Measurements from ENCODE around the gene DHRS1. TPM values are rescaled to one million over a fixed set of nuclear protein-coding genes. Genes with fewer than 3 reads are reported as not detected.

DHRS1 gene
- total and polyA plus RNA-seq, 9 of the 15 experiments (the other 6 are each of a cell fraction or from before 2014, with no cell fraction given), result 7.3 to 33.6 (median 13.3) TPM

GRCh38 chr14:24255438-24255837 is 44.1 kb downstream of the DHRS1 start:
- no peak overlapping the region for H3K4me3 ChIP-seq
- H3K36me3 ChIP-seq (ENCODE audit: control insufficient read depth, insufficient read depth, low read length), result no peaks in the 10 kb centered on the region; the same call in 1 of the 3 replicates
- H3K9ac ChIP-seq (ENCODE audit: insufficient read depth in 1 of 2, low read depth in 2 of 2, low read length in 2 of 2), result peak overlapping the region; percentile 13 to 44; a peak in 1 of 4 replicates
- in situ Hi-C loops (cut with MboI) (no loop called here), intact Hi-C loops (cut with micrococcal nuclease) (no loop called here)
- no peaks in the 10 kb centered on the region for H4K20me1 ChIP-seq (replicated peaks; ENCODE audit: control insufficient read depth, insufficient read depth, low read length)
- peak; percentile 6 for FAIRE-seq
- no peaks in the 10 kb centered on the region for H3K9me3 ChIP-seq (replicated peaks; ENCODE audit: control insufficient read depth, insufficient read depth, low read depth, low read length)
- H2AFZ ChIP-seq (ENCODE audit: low read depth, low read length), result peak overlapping the region; percentile 82
- DNase-seq (ENCODE audit: extremely low read depth in 1 of 4, low spot score in 3 of 4), result no peak
- H3K27me3 ChIP-seq (ENCODE audit: control insufficient read depth in 2 of 2, insufficient read depth in 2 of 2, low read length in 2 of 2), result no peaks in the 10 kb centered on the region
- no peaks in the 10 kb centered on the region for H3K9me1 ChIP-seq (ENCODE audit: control insufficient read depth, insufficient read depth, low read length)
- peak overlapping the region; percentile 67; the same call in 1 of the 2 replicates for H3K4me2 ChIP-seq (ENCODE audit: insufficient read depth, low read length)
- CTCF ChIA-PET (ENCODE audit: low intra/inter-chr PET ratio), result no interaction called here
- peaks cover 22 to 46% of the 10 kb centered on the region in 2 experiments; a peak in 4 of 5 replicates for H3K4me1 ChIP-seq (replicated peaks in 1 of 2; ENCODE audit: control insufficient read depth in 2 of 2, insufficient read depth in 2 of 2, low read length in 2 of 2)
- WGBS (ENCODE audit: insufficient coverage, low coverage, missing lambda C conversion rate), result 42% methylated on average over 4 of the region's 8 CpGs
- TF ChIP-seq SMAD4 (CRISPR knock-in tag; conservative IDR thresholded peaks at IDR 0.05) (no peak), ZNF707 (CRISPR knock-in tag; conservative IDR thresholded peaks at IDR 0.05) (no peak), HNRNPLL (IDR thresholded peaks at IDR 0.05; ENCODE audit: low read depth, low read length, poor library complexity, severe bottlenecking) (no peak), ZNF253 (CRISPR knock-in tag; conservative IDR thresholded peaks at IDR 0.05) (no peak), ZNF232 (CRISPR knock-in tag; IDR thresholded peaks at IDR 0.05) (no peak), SRSF1 (IDR thresholded peaks at IDR 0.05; ENCODE audit: low read depth, low read length) (no peak), CBFB (CRISPR knock-in tag; IDR thresholded peaks at IDR 0.05) (no peak), SETDB1 (IDR thresholded peaks at IDR 0.05; ENCODE audit: low read length) (no peak), ZBED1 (IDR thresholded peaks at IDR 0.05) (no peak), TSHZ1 (CRISPR knock-in tag; IDR thresholded peaks at IDR 0.05) (no peak), ZEB2 (IDR thresholded peaks at IDR 0.05) (no peak), TEAD2 (tag; IDR thresholded peaks at IDR 0.05) (no peak), NFATC3 (IDR thresholded peaks at IDR 0.05) (no peak), PHF8 (IDR thresholded peaks at IDR 0.05; ENCODE audit: borderline replicate concordance, low read length) (no peak)
- TF ChIP-seq, protein P1, sequence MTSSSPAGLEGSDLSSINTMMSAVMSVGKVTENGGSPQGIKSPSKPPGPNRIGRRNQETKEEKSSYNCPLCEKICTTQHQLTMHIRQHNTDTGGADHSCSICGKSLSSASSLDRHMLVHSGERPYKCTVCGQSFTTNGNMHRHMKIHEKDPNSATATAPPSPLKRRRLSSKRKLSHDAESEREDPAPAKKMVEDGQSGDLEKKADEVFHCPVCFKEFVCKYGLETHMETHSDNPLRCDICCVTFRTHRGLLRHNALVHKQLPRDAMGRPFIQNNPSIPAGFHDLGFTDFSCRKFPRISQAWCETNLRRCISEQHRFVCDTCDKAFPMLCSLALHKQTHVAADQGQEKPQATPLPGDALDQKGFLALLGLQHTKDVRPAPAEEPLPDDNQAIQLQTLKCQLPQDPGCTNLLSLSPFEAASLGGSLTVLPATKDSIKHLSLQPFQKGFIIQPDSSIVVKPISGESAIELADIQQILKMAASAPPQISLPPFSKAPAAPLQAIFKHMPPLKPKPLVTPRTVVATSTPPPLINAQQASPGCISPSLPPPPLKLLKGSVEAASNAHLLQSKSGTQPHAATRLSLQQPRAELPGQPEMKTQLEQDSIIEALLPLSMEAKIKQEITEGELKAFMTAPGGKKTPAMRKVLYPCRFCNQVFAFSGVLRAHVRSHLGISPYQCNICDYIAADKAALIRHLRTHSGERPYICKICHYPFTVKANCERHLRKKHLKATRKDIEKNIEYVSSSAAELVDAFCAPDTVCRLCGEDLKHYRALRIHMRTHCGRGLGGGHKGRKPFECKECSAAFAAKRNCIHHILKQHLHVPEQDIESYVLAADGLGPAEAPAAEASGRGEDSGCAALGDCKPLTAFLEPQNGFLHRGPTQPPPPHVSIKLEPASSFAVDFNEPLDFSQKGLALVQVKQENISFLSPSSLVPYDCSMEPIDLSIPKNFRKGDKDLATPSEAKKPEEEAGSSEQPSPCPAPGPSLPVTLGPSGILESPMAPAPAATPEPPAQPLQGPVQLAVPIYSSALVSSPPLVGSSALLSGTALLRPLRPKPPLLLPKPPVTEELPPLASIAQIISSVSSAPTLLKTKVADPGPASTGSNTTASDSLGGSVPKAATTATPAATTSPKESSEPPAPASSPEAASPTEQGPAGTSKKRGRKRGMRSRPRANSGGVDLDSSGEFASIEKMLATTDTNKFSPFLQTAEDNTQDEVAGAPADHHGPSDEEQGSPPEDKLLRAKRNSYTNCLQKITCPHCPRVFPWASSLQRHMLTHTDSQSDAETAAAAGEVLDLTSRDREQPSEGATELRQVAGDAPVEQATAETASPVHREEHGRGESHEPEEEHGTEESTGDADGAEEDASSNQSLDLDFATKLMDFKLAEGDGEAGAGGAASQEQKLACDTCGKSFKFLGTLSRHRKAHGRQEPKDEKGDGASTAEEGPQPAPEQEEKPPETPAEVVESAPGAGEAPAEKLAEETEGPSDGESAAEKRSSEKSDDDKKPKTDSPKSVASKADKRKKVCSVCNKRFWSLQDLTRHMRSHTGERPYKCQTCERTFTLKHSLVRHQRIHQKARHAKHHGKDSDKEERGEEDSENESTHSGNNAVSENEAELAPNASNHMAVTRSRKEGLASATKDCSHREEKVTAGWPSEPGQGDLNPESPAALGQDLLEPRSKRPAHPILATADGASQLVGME (CRISPR knock-in tag; IDR thresholded peaks at IDR 0.05), result no peak
- ATAC-seq, result no peak
- POLR2A ChIA-PET, result interaction anchor here (0.6 to 1.6 kb wide), 3 partner anchors 12 to 44 kb away, joined by 3 to 5 read pairs (median 3); partner anchors contain the start of genes DHRS1 and NOP9
- BruUV-seq (replicated peaks), result no TSS peak
- peak overlapping the region; percentile 62 for H3K27ac ChIP-seq (ENCODE audit: extremely low read depth, low read depth, low read length)
- no peaks in the 10 kb centered on the region for H3K79me2 ChIP-seq (ENCODE audit: control insufficient read depth, insufficient read depth, low read length)

Measured in K562 (cell line).